ENCODE data around the gene HOXD10.

Gene HOXD10

GRCh38 chr2:176076796-176077195, 39.8 kb upstream of the HOXD10 start:
- H3K36me3 ChIP-seq (ENCODE audit: control insufficient read depth in 1 of 2, insufficient read depth in 2 of 2, low read length in 2 of 2) = no peaks in the 10 kb centered on the region
- H3K27me3 ChIP-seq (ENCODE audit: low read depth, low read length) = peaks cover 84% of the 10 kb centered on the region

GRCh38 chr2:176078541-176079284, 37.9 kb upstream of the HOXD10 start:
- Histone ChIP-seq H3K27me3 (ENCODE audit: low read depth, low read length) (peaks cover 84% of the 10 kb centered on the region), H3K27ac (ENCODE audit: low read length) (no peak overlapping the region)

More at GRCh38 chr2:176076796-176077195, 39.8 kb upstream of the HOXD10 start:
- Histone ChIP-seq H3K4me1 (ENCODE audit: control insufficient read depth in 1 of 2, insufficient read depth in 2 of 2, low read length in 2 of 2) (peaks cover 3 to 25% of the 10 kb centered on the region in 2 donors), H3K9me3 (ENCODE audit: control insufficient read depth in 1 of 2, low read length in 2 of 2) (peaks cover 0 to 5% of the 10 kb centered on the region in 2 donors), H3K4me3 (ENCODE audit: low read depth in 1 of 2, low read length in 2 of 2) (no peak overlapping the region), H3K27ac (ENCODE audit: low read length) (no peak overlapping the region)

GRCh38 chr2:176079285-176079830, 37.2 kb upstream of the HOXD10 start:
- H3K27me3 ChIP-seq (ENCODE audit: low read depth, low read length) = peaks cover 85% of the 10 kb centered on the region

More at GRCh38 chr2:176078541-176079284, 37.9 kb upstream of the HOXD10 start:
- Histone ChIP-seq H3K36me3 (ENCODE audit: control insufficient read depth in 1 of 2, insufficient read depth in 2 of 2, low read length in 2 of 2) (no peaks in the 10 kb centered on the region), H3K9me3 (ENCODE audit: control insufficient read depth in 1 of 2, low read length in 2 of 2) (peaks cover 0 to 5% of the 10 kb centered on the region in 2 donors), H3K4me1 (ENCODE audit: control insufficient read depth in 1 of 2, insufficient read depth in 2 of 2, low read length in 2 of 2) (peaks cover 3 to 28% of the 10 kb centered on the region in 2 donors), H3K4me3 (ENCODE audit: low read depth in 1 of 2, low read length in 2 of 2) (no peak overlapping the region)

DNA sequence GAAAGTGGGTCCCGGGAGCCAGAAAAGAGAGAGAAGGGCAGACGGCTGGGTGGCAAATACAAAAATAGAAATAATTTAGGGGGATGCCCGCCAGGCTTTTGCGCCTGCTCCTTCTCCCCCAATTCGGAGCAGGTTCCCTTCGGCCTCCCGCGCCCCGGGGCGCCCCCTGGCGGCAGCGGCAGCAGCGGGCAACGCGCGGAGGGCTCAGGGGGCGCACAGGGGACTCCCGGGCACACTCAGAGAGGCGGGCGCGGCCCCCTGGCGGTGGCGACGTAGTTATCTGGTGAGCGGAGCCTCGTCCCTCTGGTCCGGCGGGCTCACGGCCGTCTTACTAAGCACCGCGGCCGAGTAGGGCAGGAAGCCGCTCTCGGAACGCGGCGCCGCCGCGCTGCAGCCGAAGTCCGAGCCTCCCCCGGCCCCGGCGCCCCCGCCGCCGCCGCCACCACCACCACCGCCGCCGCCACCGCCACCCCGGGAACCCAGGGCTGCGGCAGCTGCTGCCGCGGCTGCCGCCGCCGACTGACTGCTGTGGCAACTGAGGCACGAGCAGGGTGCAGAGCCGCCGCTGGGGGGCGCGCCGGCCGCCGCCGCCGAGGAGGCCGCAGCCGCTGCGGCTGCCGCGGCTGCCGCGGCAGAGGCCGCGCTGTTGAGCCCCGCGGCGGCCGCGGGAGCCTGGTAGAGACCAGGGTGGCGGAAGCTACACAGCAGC, 36.6 kb upstream of the HOXD10 start:
- Histone ChIP-seq H3K27ac (ENCODE audit: low read length) (no peak overlapping the region), H3K9me3 (ENCODE audit: control insufficient read depth in 1 of 2, low read length in 2 of 2) (peaks cover 0 to 5% of the 10 kb centered on the region in 2 donors), H3K27me3 (ENCODE audit: low read depth, low read length) (peaks cover 85% of the 10 kb centered on the region), H3K4me1 (ENCODE audit: control insufficient read depth in 1 of 2, insufficient read depth in 2 of 2, low read length in 2 of 2) (peaks cover 3 to 36% of the 10 kb centered on the region in 2 donors), H3K4me3 (ENCODE audit: low read depth in 1 of 2, low read length in 2 of 2) (peak overlapping the region in 1 of 2 donors; percentile 43), H3K36me3 (ENCODE audit: control insufficient read depth in 1 of 2, insufficient read depth in 2 of 2, low read length in 2 of 2) (no peaks in the 10 kb centered on the region)

More at GRCh38 chr2:176079285-176079830, 37.2 kb upstream of the HOXD10 start:
- Histone ChIP-seq H3K27ac (ENCODE audit: low read length) (no peak overlapping the region), H3K36me3 (ENCODE audit: control insufficient read depth in 1 of 2, insufficient read depth in 2 of 2, low read length in 2 of 2) (no peaks in the 10 kb centered on the region), H3K4me1 (ENCODE audit: control insufficient read depth in 1 of 2, insufficient read depth in 2 of 2, low read length in 2 of 2) (peaks cover 3 to 31% of the 10 kb centered on the region in 2 donors), H3K9me3 (ENCODE audit: control insufficient read depth in 1 of 2, low read length in 2 of 2) (peaks cover 0 to 5% of the 10 kb centered on the region in 2 donors), H3K4me3 (ENCODE audit: low read depth in 1 of 2, low read length in 2 of 2) (peak overlapping the region in 1 of 2 donors; percentile 43)

- peaks cover 0 to 5% of the 10 kb centered on the region in 2 donors for H3K9me3 ChIP-seq (ENCODE audit: control insufficient read depth in 1 of 2, low read length in 2 of 2)
- H3K4me1 ChIP-seq (ENCODE audit: control insufficient read depth in 1 of 2, insufficient read depth in 2 of 2, low read length in 2 of 2) = peaks cover 3 to 44% of the 10 kb centered on the region in 2 donors
- peaks cover 86% of the 10 kb centered on the region for H3K27me3 ChIP-seq (ENCODE audit: low read depth, low read length)
- H3K36me3 ChIP-seq (ENCODE audit: control insufficient read depth in 1 of 2, insufficient read depth in 2 of 2, low read length in 2 of 2) = no peaks in the 10 kb centered on the region
- no peak overlapping the region for H3K27ac ChIP-seq (ENCODE audit: low read length)
- H3K4me3 ChIP-seq (ENCODE audit: low read depth in 1 of 2, low read length in 2 of 2) = no peak overlapping the region
These were observed 35.8 kb upstream of the HOXD10 start for GRCh38 chr2:176080540-176081375.

DNA sequence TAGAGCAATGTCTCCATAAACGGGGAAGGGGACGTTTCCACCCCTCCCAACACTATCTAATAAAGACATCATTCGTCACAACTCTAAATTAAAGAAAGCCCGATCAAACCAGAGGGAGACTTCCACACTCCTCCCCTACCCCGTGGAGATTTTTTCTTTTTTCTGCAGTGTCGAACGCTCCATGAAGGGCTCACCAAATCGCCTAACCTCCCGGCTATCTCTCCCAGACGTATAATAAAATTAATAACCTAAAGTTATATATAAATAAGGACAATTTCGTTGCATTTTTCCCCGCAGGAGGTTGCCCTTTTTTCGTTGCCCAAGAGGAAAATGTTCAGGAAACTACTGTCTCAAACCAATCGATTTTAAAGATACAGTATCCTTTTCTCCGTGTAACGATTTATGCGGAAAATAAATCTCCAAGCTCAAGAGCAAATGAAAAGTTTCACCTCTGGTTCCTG, 35.2 kb upstream of the HOXD10 start:
- Histone ChIP-seq H3K36me3 (ENCODE audit: control insufficient read depth in 1 of 2, insufficient read depth in 2 of 2, low read length in 2 of 2) (no peaks in the 10 kb centered on the region), H3K27ac (ENCODE audit: low read length) (no peak overlapping the region), H3K4me1 (ENCODE audit: control insufficient read depth in 1 of 2, insufficient read depth in 2 of 2, low read length in 2 of 2) (peaks cover 3 to 50% of the 10 kb centered on the region in 2 donors), H3K4me3 (ENCODE audit: low read depth in 1 of 2, low read length in 2 of 2) (no peak overlapping the region), H3K27me3 (ENCODE audit: low read depth, low read length) (peaks cover 88% of the 10 kb centered on the region), H3K9me3 (ENCODE audit: control insufficient read depth in 1 of 2, low read length in 2 of 2) (peaks cover 0 to 5% of the 10 kb centered on the region in 2 donors)

DNA sequence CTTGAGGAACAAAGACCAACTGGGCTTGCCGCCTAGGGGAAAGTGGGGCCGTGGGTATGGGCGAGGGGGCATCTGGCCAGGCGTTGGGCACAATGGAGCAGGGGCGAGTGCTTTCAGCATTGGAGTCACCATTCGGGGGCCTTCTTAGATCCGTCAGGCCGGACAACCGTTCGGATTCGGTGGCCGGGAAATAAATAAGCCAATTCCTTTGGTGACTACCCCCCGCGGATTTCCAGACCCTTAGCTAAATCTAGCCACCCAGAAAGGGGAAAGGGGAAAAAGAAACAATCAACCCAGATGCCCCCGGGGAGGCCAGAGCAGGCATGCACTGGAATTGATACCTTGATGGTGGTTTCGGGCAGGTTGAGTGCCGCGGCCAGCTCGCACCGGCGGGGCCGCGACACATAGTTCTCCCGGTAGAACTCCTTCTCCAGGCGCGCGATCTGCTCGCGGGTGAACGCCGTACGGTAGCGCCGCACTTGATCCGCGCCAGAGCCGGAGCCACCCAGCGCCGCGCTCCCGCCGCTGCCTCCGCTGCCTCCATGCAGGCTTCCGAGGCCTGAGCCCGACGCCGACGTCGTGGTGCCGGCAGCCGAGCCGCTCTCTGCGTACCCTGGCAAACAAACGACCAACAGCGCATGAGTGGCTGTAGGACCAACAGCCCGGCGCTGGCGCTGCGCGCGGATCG, 34.6 kb upstream of the HOXD10 start:
- Histone ChIP-seq H3K36me3 (ENCODE audit: control insufficient read depth in 1 of 2, insufficient read depth in 2 of 2, low read length in 2 of 2) (no peaks in the 10 kb centered on the region), H3K4me1 (ENCODE audit: control insufficient read depth in 1 of 2, insufficient read depth in 2 of 2, low read length in 2 of 2) (peaks cover 3 to 52% of the 10 kb centered on the region in 2 donors), H3K27me3 (ENCODE audit: low read depth, low read length) (peaks cover 89% of the 10 kb centered on the region), H3K4me3 (ENCODE audit: low read depth in 1 of 2, low read length in 2 of 2) (no peak overlapping the region), H3K9me3 (ENCODE audit: control insufficient read depth in 1 of 2, low read length in 2 of 2) (peaks cover 0 to 5% of the 10 kb centered on the region in 2 donors), H3K27ac (ENCODE audit: low read length) (no peak overlapping the region)

DNA sequence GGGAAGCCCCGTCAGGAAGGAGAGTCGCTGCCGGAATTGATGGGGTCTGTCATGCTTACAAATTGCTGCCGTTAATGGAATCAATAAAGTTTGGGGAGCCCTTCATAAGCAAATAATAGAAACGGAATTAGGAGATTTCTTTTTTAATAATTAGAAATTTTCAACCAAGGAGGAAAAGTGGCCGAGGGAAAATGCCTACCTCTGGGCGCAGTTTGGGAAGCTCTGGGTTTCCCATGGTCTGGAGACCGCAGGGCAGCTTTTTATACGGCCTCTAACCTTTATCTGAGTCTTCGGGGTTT, 34.1 kb upstream of the HOXD10 start:
- Histone ChIP-seq H3K4me3 (ENCODE audit: low read depth in 1 of 2, low read length in 2 of 2) (no peak overlapping the region), H3K4me1 (ENCODE audit: control insufficient read depth in 1 of 2, insufficient read depth in 2 of 2, low read length in 2 of 2) (peaks cover 3 to 52% of the 10 kb centered on the region in 2 donors), H3K9me3 (ENCODE audit: control insufficient read depth in 1 of 2, low read length in 2 of 2) (peaks cover 0 to 5% of the 10 kb centered on the region in 2 donors), H3K36me3 (ENCODE audit: control insufficient read depth in 1 of 2, insufficient read depth in 2 of 2, low read length in 2 of 2) (no peaks in the 10 kb centered on the region), H3K27ac (ENCODE audit: low read length) (no peak overlapping the region), H3K27me3 (ENCODE audit: low read depth, low read length) (peaks cover 89% of the 10 kb centered on the region)

GRCh38 chr2:176082824-176083751, 33.5 kb upstream of the HOXD10 start:
- no peaks in the 10 kb centered on the region for H3K36me3 ChIP-seq (ENCODE audit: control insufficient read depth in 1 of 2, insufficient read depth in 2 of 2, low read length in 2 of 2)
- peaks cover 0 to 5% of the 10 kb centered on the region in 2 donors for H3K9me3 ChIP-seq (ENCODE audit: control insufficient read depth in 1 of 2, low read length in 2 of 2)
- peaks cover 3 to 57% of the 10 kb centered on the region in 2 donors for H3K4me1 ChIP-seq (ENCODE audit: control insufficient read depth in 1 of 2, insufficient read depth in 2 of 2, low read length in 2 of 2)
- H3K27ac ChIP-seq (ENCODE audit: low read length) = no peak overlapping the region
- H3K27me3 ChIP-seq (ENCODE audit: low read depth, low read length) = peaks cover 92% of the 10 kb centered on the region
- no peak overlapping the region for H3K4me3 ChIP-seq (ENCODE audit: low read depth in 1 of 2, low read length in 2 of 2)

Data from muscle layer of duodenum (tissue), 2 donors.